SK-N-MC (cell line): ENCODE data around the gene C1QTNF3.

ENCODE experiments used
- EZH2 ChIP-seq: fragments of 200-600 bp; sonication (generic); IDR thresholded peaks from one replicate; pipeline ENCODE4 v1.6.1; 2017; ENCODE audit warnings: antibody characterized with exemption
- FOXP2 ChIP-seq: optimal IDR thresholded peaks from 2 replicates; pipeline ENCODE3; 2011; ENCODE audit warnings: mild to moderate bottlenecking, moderate library complexity; ENCODE audit not compliant: insufficient read depth; ENCODE audit errors: extremely low read length, control extremely low read depth
- POLR2AphosphoS5 ChIP-seq: IDR thresholded peaks from 2 replicates; pipeline ENCODE4 v1.6.1; 2012; ENCODE audit warnings: mild to moderate bottlenecking, low read depth, low read length, borderline replicate concordance

DNA sequence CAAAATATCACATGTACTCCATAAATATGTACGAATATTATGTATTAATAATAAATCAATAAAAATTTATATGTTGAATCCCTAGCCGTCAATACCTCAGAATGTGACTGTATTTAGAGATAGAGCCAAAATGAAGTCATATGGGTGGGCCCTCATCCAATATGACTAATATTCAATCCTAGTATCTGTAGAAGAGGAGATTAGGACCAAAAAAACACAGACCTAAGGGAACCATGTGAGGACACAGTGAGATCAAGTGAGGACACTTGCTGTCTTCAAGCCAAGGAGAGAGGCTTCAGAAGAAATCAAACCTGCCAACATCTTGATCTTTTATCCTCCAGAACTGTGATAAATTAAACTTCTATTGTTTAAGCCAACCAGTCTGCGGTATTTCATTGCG is 31.5 kb downstream of the C1QTNF3 start:
- TF ChIP-seq EZH2, result no peak
- TF ChIP-seq POLR2AphosphoS5, result no peak
- TF ChIP-seq FOXP2, result no peak
